Colonic mucosa (tissue), 4 donors: ENCODE results near the gene ANKRD6. TPM values are rescaled to one million over a fixed set of nuclear protein-coding genes. Genes with fewer than 3 reads are reported as not detected.

Experiments
- DNase-seq: peaks from one replicate; pipeline ENCODE4 v3.0.0-alpha.2; 2020
- H3K27ac ChIP-seq: fragments of 200-600 bp; one replicate; pipeline ENCODE4 v1.8.0; 2021
- H3K27me3 ChIP-seq: fragments of 200-600 bp; one replicate; pipeline ENCODE4 v1.8.0; 2021
- H3K36me3 ChIP-seq: fragments of 200-600 bp; one replicate; pipeline ENCODE4 v1.8.0; 2021
- H3K4me1 ChIP-seq: fragments of 200-600 bp; one replicate; pipeline ENCODE4 v1.8.0; 2021; ENCODE audit warnings: mild to moderate bottlenecking
- H3K4me3 ChIP-seq: fragments of 200-600 bp; one replicate; pipeline ENCODE4 v1.8.0; 2021
- H3K9ac ChIP-seq, 2 donors: one replicate each; pipeline ENCODE4 v1.7.0; 2013; ENCODE audit warnings: control low read depth in 2 of 2, low read depth in 2 of 2, low read length in 2 of 2
- H3K9me3 ChIP-seq: fragments of 200-600 bp; one replicate; pipeline ENCODE4 v1.8.0; 2021
- intact Hi-C: fragments of 100-400 bp; cut with DNase I; formaldehyde crosslinking; loops from one replicate; pipeline ENCODE4 v1.14.1; 2022
- total RNA-seq, 2 donors: library from RNA; stranded (reverse); fragmentation: NEBNext Ultra II Directional in 1 of 2; extraction: Animal tissue kit (Norgen Biotek cat#: 25700) in 1 of 2; gene quantifications; one replicate each; pipeline ENCODE4 v1.2.1, GENCODE V29; 2021
- TF ChIP-seq, protein P1 (sequence below): fragments of 200-600 bp; IDR thresholded peaks from one replicate; pipeline ENCODE4 v1.8.0; 2022; ENCODE audit warnings: antibody characterized with exemption, mild to moderate bottlenecking
- donor health status: healthy.
- donor health status: DM: no; HTN: no; CAD: no.
- donor health status: DM: no; HTN: no; CAD: no.

ANKRD6 gene
- total RNA-seq, 2 donors from 2014 or later: 1.6 to 3.1 TPM

DNA sequence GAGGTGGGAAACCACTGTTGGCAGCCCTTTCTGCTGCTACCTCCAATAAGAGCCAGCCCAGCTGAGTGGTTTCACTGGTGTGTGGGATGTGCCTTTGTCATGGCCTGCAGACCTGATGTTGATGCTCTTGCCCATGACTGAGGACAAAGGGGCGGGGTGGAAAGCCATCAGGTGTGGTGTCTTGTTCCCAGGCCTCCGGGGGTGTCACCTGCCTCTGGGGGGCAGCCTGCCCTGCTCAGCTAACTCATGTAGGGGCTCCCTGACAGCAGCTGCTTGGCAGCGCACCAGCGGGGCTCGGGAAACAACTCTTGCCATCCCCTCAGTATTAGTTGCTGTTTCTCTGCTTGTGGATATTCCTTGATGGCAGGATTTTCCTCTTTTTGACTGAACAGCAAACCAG is 114.3 kb downstream of the ANKRD6 start:
- H3K36me3 ChIP-seq: no peaks in the 10 kb centered on the region
- intact Hi-C loops: no loop called here
- H3K9me3 ChIP-seq: no peaks in the 10 kb centered on the region
- DNase-seq: no peak
- no peaks in the 10 kb centered on the region for H3K27me3 ChIP-seq
- no peak overlapping the region for H3K9ac ChIP-seq
- H3K4me3 ChIP-seq: no peak overlapping the region
- TF ChIP-seq, protein P1, sequence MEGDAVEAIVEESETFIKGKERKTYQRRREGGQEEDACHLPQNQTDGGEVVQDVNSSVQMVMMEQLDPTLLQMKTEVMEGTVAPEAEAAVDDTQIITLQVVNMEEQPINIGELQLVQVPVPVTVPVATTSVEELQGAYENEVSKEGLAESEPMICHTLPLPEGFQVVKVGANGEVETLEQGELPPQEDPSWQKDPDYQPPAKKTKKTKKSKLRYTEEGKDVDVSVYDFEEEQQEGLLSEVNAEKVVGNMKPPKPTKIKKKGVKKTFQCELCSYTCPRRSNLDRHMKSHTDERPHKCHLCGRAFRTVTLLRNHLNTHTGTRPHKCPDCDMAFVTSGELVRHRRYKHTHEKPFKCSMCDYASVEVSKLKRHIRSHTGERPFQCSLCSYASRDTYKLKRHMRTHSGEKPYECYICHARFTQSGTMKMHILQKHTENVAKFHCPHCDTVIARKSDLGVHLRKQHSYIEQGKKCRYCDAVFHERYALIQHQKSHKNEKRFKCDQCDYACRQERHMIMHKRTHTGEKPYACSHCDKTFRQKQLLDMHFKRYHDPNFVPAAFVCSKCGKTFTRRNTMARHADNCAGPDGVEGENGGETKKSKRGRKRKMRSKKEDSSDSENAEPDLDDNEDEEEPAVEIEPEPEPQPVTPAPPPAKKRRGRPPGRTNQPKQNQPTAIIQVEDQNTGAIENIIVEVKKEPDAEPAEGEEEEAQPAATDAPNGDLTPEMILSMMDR: no peak
- no peak overlapping the region for H3K27ac ChIP-seq
- H3K4me1 ChIP-seq: no peaks in the 10 kb centered on the region

DNA sequence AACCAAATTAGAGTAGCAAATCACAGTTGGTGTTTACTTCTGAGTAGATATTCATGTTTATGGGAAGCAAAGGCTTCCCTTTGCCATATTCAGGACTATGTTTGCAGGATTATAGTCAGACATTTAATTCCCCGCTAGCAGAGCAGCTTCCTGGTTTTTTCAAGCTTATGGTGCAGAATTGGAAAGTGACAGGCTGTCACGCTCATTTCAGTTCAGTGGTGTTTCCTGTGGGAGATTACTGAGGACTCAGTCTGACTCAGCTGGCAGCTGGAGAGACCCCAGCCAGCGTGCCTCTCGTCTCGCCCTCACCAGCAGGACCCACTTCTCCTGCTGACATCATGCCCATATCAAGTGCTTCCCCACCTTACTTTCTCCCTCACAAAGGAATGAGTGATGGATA is 120.5 kb downstream of the ANKRD6 start:
- TF ChIP-seq, protein P1: no peak
- no peaks in the 10 kb centered on the region for H3K27me3 ChIP-seq
- no peak overlapping the region for H3K4me3 ChIP-seq
- DNase-seq: no peak
- H3K27ac ChIP-seq: no peak overlapping the region
- no peaks in the 10 kb centered on the region for H3K36me3 ChIP-seq
- no peaks in the 10 kb centered on the region for H3K9me3 ChIP-seq
- no peaks in the 10 kb centered on the region for H3K4me1 ChIP-seq
- H3K9ac ChIP-seq: no peak overlapping the region
- intact Hi-C loops: no loop called here

DNA sequence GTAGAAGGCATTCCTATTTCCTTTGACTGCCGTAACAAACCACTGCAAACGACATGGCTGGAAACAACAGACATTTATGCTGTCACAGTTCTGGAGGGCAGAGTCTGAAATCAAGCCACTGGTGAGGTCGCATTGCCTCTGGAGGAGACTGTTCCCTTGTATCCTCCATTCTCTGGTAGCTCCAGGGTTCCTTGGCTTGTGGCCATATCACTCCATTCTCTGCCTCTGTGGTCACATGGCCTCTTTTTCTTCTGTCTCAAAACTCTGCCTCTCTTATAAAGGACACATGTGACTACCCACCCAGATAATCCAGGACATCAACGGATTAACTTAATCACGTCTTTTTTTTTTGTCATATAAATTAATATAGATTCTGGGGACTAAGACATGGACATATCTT is 121.2 kb downstream of the ANKRD6 start:
- H3K9ac ChIP-seq: no peak overlapping the region
- no peak for DNase-seq
- no peaks in the 10 kb centered on the region for H3K27me3 ChIP-seq
- TF ChIP-seq, protein P1: no peak
- H3K36me3 ChIP-seq: no peaks in the 10 kb centered on the region
- H3K4me3 ChIP-seq: no peak overlapping the region
- intact Hi-C loops: no loop called here
- no peaks in the 10 kb centered on the region for H3K4me1 ChIP-seq
- no peaks in the 10 kb centered on the region for H3K9me3 ChIP-seq
- no peak overlapping the region for H3K27ac ChIP-seq

DNA sequence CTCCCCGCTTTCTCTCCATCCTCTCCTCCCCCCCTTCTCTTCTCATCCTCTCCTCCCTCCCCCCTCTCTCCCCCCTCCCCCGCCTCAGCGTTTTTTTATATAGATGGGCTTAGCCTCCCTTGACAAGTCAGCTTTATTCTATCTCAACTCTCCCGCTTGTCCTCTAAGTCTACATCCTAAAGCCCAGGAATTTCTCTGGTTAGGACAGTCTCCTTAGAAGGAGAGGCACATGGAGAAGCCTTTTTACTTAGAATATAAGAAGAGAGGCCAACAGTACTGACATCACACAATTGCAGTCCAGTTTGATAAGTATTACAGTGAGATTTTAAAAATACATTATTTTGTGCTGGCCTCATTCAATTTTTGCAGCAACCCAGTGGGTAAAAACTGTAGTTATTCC is 122.1 kb downstream of the ANKRD6 start:
- Histone ChIP-seq H3K27ac (no peak overlapping the region), H3K4me3 (no peak overlapping the region), H3K4me1 (no peaks in the 10 kb centered on the region), H3K27me3 (no peaks in the 10 kb centered on the region), H3K36me3 (no peaks in the 10 kb centered on the region), H3K9me3 (no peaks in the 10 kb centered on the region), H3K9ac (no peak overlapping the region)
- no peak for DNase-seq
- TF ChIP-seq, protein P1: no peak
- intact Hi-C loops: no loop called here

DNA sequence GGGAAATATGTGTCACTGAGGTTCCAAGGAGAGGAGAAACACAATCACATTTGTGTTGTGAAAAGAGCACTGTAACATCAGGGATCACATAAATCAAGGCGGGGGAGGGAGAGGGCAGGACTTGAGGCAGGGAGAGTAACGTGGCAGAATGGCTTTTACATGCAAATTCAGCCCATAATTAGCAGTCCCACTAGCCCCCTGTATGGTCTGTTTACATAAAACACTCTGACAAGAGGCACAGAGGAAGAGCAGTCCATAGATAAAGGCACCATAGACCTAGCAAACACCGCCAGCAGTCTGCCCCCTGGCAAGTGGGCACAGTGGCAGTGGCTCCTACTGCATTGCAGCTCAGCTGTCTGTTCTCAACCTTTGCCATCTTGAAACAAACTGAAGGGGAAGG is 122.9 kb downstream of the ANKRD6 start:
- DNase-seq: no peak

More for the DNA sequence above, 122.9 kb downstream of the ANKRD6 start:
- Histone ChIP-seq H3K27ac (no peak overlapping the region), H3K4me3 (no peak overlapping the region), H3K36me3 (no peaks in the 10 kb centered on the region), H3K27me3 (no peaks in the 10 kb centered on the region), H3K9ac (no peak overlapping the region), H3K4me1 (no peaks in the 10 kb centered on the region), H3K9me3 (no peaks in the 10 kb centered on the region)
- TF ChIP-seq, protein P1: no peak
- intact Hi-C loops: no loop called here
